ENCODE measurements around the gene DNASE2B. TPM values are rescaled to one million over a fixed set of nuclear protein-coding genes. Genes with fewer than 3 reads are reported as not detected.
A peak's percentile ranks its signal among the peaks of the same experiment; 100 is the strongest.

Gene DNASE2B
- polyA plus RNA-seq, 6 donors from 2014 or later: not detected

DNA sequence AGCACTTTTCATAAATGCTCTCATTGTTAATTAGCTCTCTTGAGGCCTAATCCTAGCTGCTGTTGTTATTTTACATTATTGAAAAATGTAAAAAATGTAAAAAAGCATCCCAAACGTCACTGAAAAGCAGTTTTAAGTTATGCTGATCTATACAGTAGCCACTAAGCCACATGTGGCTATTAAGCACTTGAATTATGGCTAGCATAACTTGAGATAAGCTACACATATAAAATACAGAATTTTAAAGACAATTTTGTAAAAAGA is 18.4 kb upstream of the DNASE2B start:
- DNase-seq: no peak
- Mint-ChIP-seq H3K4me3 (no peak overlapping the region), H3K4me1 (no peaks in the 10 kb centered on the region), H3K9me3 (no peaks in the 10 kb centered on the region), H3K36me3 (no peaks in the 10 kb centered on the region), H3K27ac (no peak overlapping the region), H3K27me3 (peaks cover 4 to 7% (median 6%) of the 10 kb centered on the region in 3 donors)
- no peak for ATAC-seq (ENCODE audit: low read depth in 2 of 2)

DNA sequence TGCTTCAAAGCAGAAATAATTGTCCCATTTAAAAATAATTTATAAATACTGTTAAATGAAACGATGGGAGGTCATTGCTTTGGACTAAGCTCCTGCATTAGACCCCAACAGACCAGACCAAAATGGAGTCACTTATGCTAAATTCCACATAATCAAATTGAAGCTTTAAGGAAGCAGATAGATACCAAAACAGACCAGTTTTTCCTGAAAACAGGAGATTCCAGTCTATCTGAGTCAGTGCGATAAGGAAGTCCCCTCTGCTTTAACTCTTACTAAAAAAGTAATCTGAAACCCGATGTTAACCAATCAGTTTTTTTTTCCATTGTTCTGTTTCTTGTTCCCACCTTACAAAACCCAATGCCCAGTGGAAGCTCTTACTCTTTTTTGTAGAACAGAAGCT is 16.2 kb upstream of the DNASE2B start:
- Mint-ChIP-seq H3K4me1 (no peaks in the 10 kb centered on the region), H3K4me3 (no peak overlapping the region), H3K36me3 (no peaks in the 10 kb centered on the region), H3K9me3 (no peaks in the 10 kb centered on the region), H3K27me3 (peaks cover 0 to 7% (median 6%) of the 10 kb centered on the region in 3 donors), H3K27ac (no peak overlapping the region)
- no peak for ATAC-seq (ENCODE audit: low read depth in 2 of 2)
- no peak for DNase-seq

DNA sequence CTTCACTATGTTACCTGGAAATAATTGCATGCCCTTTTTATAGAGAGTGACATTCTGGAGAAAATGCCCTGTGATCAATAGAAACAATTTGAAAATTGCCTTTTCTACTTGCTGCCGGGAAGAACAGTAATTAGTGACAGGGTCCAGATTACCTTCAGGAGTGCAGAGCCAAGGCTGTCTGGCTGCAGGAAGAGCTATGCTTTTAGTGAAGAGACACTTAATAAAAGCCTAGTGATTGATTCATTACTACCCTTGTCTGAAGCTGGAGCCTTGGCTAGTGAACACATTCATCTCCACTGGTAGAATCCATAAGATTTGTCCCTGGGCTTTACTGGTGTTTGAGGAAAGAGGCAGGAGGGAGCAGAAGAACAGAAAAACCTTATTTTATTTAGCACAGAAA is 12.9 kb upstream of the DNASE2B start:
- H3K4me3 Mint-ChIP-seq: no peak overlapping the region
- no peak for ATAC-seq (ENCODE audit: low read depth in 2 of 2)
- peaks cover 0 to 7% (median 6%) of the 10 kb centered on the region in 3 donors for H3K27me3 Mint-ChIP-seq
- no peaks in the 10 kb centered on the region for H3K9me3 Mint-ChIP-seq
- no peak overlapping the region for H3K27ac Mint-ChIP-seq
- H3K36me3 Mint-ChIP-seq: no peaks in the 10 kb centered on the region
- DNase-seq: no peak
- H3K4me1 Mint-ChIP-seq: no peaks in the 10 kb centered on the region

DNA sequence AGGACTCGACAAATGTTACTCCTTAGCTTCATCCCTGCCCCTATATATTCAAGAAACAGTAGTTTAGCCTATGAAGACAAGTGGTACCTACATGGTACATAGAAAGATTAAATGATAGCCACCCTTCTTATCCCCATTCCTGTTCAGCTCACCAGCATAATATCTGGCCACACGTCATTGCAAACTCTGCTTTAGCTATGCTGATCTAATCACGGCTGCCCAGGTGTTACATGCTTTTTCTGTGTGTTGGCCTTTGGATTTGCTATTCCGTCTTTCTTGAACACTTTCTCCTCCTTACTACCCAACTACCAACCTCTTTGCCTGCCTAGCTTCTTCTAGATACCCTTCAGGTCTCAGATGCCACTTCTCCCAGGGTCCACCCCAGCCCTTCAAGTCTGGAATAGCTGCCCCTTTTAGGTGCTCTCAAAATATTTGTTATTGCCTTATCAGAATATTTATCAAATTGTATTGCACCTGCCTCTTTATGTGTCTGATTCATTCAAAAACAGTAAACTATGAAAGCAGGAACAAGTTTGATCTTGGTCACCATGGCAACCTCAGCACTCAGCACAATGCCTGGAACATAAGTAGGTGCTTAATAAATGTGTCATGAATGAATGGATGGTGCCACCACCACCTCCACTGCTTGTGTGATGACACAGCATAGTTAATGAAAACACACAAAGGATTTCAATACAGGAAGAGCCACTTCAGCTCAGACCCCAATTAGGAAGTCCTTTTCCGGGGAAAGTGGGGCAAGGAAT is 11.4 kb upstream of the DNASE2B start:
- Mint-ChIP-seq H3K4me1 (no peaks in the 10 kb centered on the region), H3K9me3 (no peaks in the 10 kb centered on the region), H3K27me3 (peaks cover 0 to 7% (median 6%) of the 10 kb centered on the region in 3 donors), H3K4me3 (peak overlapping the region in 1 of 8 donors; percentile 14), H3K36me3 (no peaks in the 10 kb centered on the region), H3K27ac (peak overlapping the region in 2 of 6 donors; percentile 2 to 71)
- ATAC-seq (ENCODE audit: low read depth in 2 of 2): no peak
- no peak for DNase-seq

DNA sequence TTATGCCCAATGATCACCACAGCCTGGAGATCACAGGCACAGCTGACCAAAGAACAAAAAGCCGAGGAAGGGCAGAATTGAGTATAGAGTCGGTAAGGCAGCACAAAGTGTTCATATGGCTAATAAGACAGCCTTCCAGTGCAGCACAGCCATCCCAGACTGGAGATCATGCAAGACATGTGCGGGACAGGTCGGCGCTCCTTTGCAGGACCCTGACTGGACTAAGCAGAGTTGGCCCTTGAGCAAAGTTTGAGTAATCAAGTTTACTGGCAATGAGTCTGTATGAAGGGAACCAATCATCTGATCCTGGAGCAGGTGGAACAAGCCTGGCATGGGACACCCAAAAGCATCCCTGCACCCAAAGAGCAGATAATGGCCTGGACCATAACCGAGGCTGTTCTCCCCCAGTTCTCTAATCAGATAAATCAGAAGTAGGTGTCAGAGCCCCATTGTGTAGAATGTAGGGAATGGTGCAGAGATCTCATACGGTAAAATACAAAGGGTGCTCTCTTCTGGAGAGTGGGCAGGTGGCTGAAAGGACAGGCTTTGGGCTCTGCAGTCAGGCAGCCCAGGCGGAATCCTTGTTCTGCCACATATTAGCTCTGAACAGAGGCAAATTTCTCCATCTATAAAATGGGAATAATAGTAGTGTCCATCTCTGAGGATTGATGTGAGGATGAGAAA is 10.7 kb upstream of the DNASE2B start:
- DNase-seq (no peak), ATAC-seq (ENCODE audit: low read depth in 2 of 2) (no peak)
- no peaks in the 10 kb centered on the region for H3K9me3 Mint-ChIP-seq
- H3K36me3 Mint-ChIP-seq: no peaks in the 10 kb centered on the region
- H3K27me3 Mint-ChIP-seq: peaks cover 0 to 4% (median 2%) of the 10 kb centered on the region in 3 donors
- H3K27ac Mint-ChIP-seq: peak overlapping the region in 1 of 6 donors; percentile 71
- H3K4me3 Mint-ChIP-seq: no peak overlapping the region
- H3K4me1 Mint-ChIP-seq: no peaks in the 10 kb centered on the region

DNA sequence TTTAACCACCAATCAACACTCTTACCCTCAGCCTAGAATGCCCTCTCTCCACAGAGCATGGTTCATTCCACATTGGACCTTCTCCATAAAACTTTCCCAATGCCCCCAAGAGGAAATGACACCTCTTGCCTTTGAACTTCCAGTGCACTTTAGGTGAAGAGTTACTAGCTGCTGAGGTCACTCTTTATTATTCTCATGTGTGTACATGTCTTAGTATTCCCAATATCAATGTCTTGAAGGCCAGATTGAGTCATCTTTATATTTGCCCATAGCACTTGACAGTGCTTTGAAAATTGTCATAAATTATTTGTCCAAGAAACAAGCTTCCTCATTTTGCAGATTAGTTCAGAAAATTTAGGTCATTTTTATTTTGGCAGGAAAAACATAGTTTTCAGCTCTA is 8.1 kb upstream of the DNASE2B start:
- Mint-ChIP-seq H3K4me3 (no peak overlapping the region), H3K4me1 (no peaks in the 10 kb centered on the region), H3K27me3 (no peaks in the 10 kb centered on the region), H3K9me3 (no peaks in the 10 kb centered on the region), H3K27ac (no peak overlapping the region), H3K36me3 (no peaks in the 10 kb centered on the region)
- DNase-seq: no peak
- no peak for ATAC-seq (ENCODE audit: low read depth in 2 of 2)

DNA sequence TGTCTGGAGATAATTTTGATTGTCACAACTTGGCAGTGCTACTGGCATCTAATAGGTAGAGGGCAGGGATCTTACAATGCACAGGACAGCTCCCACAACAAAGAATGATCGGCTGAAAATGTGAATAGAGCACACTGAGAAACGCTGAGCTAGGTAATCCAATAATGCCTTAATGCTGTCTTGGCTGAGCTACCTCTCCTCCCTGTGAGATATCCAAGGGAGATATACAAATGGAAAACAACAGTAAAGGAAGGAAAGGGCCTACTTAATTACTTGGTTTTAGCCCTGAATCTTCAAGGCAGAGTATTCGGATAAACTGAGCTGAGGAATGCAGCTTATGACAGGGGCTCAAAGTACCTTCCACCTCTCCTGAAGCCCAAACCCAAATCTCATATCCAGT is 2.9 kb downstream of the DNASE2B start:
- H3K4me3 Mint-ChIP-seq: no peak overlapping the region
- no peaks in the 10 kb centered on the region for H3K27me3 Mint-ChIP-seq
- no peaks in the 10 kb centered on the region for H3K36me3 Mint-ChIP-seq
- H3K4me1 Mint-ChIP-seq: no peaks in the 10 kb centered on the region
- DNase-seq (no peak), ATAC-seq (ENCODE audit: low read depth in 2 of 2) (no peak)
- H3K9me3 Mint-ChIP-seq: no peaks in the 10 kb centered on the region
- H3K27ac Mint-ChIP-seq: no peak overlapping the region

DNA sequence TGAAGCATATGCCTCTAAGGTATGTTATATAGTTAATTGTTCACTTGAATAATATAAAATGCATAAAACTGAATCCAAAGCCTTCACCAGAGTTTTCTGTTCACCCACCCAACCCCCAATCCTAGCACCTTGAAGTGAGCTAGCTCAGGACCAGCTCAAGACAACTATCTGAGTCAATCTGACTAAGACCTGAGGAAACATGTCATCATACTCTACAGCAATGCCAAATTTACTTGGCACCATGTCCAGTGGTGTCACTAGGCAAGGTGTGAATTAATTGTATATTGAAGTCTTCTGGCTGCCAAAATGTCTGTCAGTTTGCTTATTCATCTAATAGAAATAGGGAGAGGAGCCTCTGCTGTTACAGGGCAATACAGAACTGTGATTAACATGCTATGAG is 3.8 kb downstream of the DNASE2B start:
- Mint-ChIP-seq H3K4me3 (no peak overlapping the region), H3K36me3 (no peaks in the 10 kb centered on the region), H3K27ac (no peak overlapping the region), H3K9me3 (no peaks in the 10 kb centered on the region), H3K4me1 (no peaks in the 10 kb centered on the region), H3K27me3 (no peaks in the 10 kb centered on the region)
- ATAC-seq (ENCODE audit: low read depth in 2 of 2): no peak
- no peak for DNase-seq

DNA sequence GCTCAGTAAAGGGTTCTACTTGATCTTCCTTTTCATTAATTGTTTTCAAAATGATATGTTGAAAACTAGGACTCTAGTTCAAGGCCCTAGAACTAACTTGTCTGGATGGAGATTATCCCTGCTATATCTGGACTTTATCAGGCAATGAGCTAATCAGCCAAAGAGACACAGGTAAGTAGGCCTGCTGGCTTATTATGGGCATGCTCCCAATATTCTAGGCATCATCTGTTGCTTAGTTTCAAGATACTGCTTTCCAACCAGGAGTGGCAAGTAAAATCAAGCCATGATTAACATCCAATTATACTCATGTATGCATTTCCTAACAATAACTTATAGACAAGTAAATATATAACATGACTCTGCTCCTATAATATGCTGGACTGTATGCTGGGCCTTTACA is 4.2 kb downstream of the DNASE2B start:
- H3K9me3 Mint-ChIP-seq: no peaks in the 10 kb centered on the region
- no peak overlapping the region for H3K4me3 Mint-ChIP-seq
- no peaks in the 10 kb centered on the region for H3K36me3 Mint-ChIP-seq
- no peak overlapping the region for H3K27ac Mint-ChIP-seq
- ATAC-seq (ENCODE audit: low read depth in 2 of 2): no peak
- no peaks in the 10 kb centered on the region for H3K27me3 Mint-ChIP-seq
- no peaks in the 10 kb centered on the region for H3K4me1 Mint-ChIP-seq
- DNase-seq: no peak

DNA sequence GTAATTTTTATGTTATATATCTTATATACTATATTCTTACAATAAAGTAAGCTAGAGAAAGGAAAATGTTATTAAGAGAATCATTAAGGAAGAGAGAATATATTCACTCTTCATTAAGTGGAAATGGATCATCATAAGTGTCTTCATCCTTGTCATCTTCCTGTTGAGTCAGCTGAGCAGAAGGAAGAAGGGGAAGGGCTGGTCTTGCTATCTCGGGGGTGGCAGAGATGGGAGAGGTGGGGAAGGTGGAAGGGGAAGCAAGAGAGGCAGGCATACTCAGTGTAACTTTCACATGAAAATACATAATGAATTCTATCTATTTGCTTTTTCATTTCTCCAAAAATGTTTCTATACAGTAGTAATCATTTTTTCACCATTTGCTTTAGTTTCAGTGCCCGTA is 5.1 kb downstream of the DNASE2B start:
- H3K27me3 Mint-ChIP-seq: no peaks in the 10 kb centered on the region
- H3K36me3 Mint-ChIP-seq: no peaks in the 10 kb centered on the region
- ATAC-seq (ENCODE audit: low read depth in 2 of 2): no peak
- H3K9me3 Mint-ChIP-seq: no peaks in the 10 kb centered on the region
- DNase-seq: no peak
- H3K4me3 Mint-ChIP-seq: no peak overlapping the region
- no peaks in the 10 kb centered on the region for H3K4me1 Mint-ChIP-seq
- no peak overlapping the region for H3K27ac Mint-ChIP-seq

DNA sequence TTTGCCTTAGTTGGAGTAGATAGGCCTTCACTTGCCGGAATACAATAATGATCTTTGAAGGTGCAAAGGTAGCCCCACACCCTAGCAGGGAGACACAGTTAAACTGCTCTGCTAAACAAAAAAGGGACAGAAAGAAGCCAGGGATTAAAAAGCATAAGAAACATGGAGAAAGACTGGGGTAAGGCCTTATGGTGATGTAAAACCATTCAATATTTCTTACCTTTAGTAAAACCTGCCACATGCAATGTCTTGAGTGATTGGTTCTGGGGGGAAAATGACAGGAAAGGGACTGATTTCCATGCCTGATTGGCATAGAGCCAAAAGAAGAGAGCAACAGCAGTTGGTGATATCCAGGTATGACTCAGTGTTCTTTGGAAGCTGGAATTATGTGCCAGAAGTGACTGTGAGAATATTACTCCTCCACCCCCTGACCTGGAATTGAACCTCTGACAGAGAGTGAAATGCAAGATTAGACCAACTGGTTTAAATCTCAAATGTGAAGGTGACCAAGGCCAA is 8.1 kb downstream of the DNASE2B start:
- H3K27ac Mint-ChIP-seq: no peak overlapping the region
- H3K9me3 Mint-ChIP-seq: no peaks in the 10 kb centered on the region
- no peak for DNase-seq
- H3K27me3 Mint-ChIP-seq: no peaks in the 10 kb centered on the region
- H3K4me3 Mint-ChIP-seq: no peak overlapping the region
- H3K4me1 Mint-ChIP-seq: no peaks in the 10 kb centered on the region
- no peak for ATAC-seq (ENCODE audit: low read depth in 2 of 2)
- no peaks in the 10 kb centered on the region for H3K36me3 Mint-ChIP-seq

DNA sequence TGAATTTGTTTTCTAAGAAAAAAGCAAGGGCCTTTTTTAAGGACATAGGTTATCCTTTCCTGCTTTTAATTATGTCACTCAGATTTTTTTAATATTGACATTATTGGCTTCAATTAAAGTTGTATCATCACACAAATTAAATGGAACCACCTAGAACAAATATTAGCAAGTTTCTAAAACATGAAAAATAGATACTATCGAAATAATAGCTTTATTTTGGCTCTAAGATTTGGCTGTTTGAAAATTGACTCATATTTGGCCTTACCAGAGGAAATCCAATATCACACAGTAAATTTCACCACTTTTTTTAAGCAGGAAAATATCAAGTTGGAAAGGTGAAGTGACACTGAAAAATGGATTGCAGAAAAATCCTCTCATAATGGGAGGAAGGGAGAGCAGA is 9.2 kb downstream of the DNASE2B start:
- Mint-ChIP-seq H3K4me3 (no peak overlapping the region), H3K9me3 (no peaks in the 10 kb centered on the region), H3K4me1 (no peaks in the 10 kb centered on the region), H3K27ac (no peak overlapping the region), H3K27me3 (no peaks in the 10 kb centered on the region), H3K36me3 (no peaks in the 10 kb centered on the region)
- ATAC-seq (ENCODE audit: low read depth in 2 of 2): no peak
- no peak for DNase-seq

DNA sequence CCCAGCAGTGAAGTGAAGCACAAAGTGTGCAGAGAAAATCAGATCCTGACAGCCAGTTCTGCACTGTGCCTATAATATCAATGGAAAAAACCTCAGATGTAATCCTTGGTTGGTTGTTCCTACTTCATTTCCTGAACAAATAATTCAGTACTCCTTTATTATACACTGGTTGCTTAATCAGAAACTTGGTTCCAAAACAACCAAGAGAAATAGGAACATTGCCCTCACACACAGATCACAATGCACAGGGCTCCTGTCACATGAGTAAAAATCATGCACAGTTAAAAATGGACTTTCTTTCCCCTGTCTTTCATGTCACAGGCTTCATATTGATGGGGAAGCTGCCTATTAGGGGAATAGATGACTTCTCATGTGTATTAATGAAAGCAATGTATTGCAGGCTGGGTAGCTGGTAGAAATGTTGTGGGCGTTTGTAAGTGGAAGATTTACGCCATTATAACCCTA is 9.7 kb downstream of the DNASE2B start:
- ATAC-seq (ENCODE audit: low read depth in 2 of 2) (no peak), DNase-seq (no peak)
- no peaks in the 10 kb centered on the region for H3K4me1 Mint-ChIP-seq
- H3K4me3 Mint-ChIP-seq: no peak overlapping the region
- no peaks in the 10 kb centered on the region for H3K36me3 Mint-ChIP-seq
- no peak overlapping the region for H3K27ac Mint-ChIP-seq
- no peaks in the 10 kb centered on the region for H3K9me3 Mint-ChIP-seq
- no peaks in the 10 kb centered on the region for H3K27me3 Mint-ChIP-seq

DNA sequence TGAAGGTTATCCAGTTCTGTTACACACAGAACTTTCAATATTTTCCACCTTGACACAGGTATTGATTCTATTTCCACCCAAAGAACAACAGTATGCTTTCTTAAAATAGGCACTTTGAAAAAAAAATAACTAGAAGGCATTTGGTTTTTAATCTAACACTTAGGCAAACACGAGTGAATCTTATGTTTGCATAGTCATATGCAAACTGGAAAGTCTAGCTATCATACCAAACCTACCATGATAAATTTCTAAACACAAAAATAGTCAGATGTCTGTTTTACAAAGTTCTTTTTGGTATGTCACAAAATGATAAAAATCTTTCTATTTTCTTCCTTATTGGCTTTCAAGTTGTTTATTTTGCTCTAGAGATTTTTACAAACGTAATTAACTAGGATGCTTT is 11.6 kb downstream of the DNASE2B start:
- Mint-ChIP-seq H3K4me1 (no peaks in the 10 kb centered on the region), H3K9me3 (no peaks in the 10 kb centered on the region)

More for the DNA sequence above, 11.6 kb downstream of the DNASE2B start:
- Mint-ChIP-seq H3K27me3 (no peaks in the 10 kb centered on the region), H3K36me3 (no peaks in the 10 kb centered on the region), H3K27ac (no peak overlapping the region), H3K4me3 (no peak overlapping the region)
- ATAC-seq (ENCODE audit: low read depth in 2 of 2) (no peak), DNase-seq (no peak)
